Osteoblast (primary cell): ENCODE measurements around the gene ZFHX3. TPM values are rescaled to one million over a fixed set of nuclear protein-coding genes. Genes with fewer than 3 reads are reported as not detected.
A peak's percentile ranks its signal among the peaks of the same experiment; 100 is the strongest.

Experiments
- DNase-seq: peaks from one replicate; pipeline ENCODE4 v3.0.0; 2011; ENCODE audit warnings: low spot score, mixed read lengths; ENCODE audit not compliant: insufficient read length; ENCODE audit errors: missing footprints
- H2AFZ ChIP-seq: 2 replicates; pipeline ENCODE4 v1.6.0; 2011; ENCODE audit warnings: mild to moderate bottlenecking, low read length
- H3K27ac ChIP-seq: 2 replicates; pipeline ENCODE4 v1.5.1; 2011; ENCODE audit warnings: mild to moderate bottlenecking, low read depth, low read length, moderate library complexity
- H3K27me3 ChIP-seq: 2 replicates; pipeline ENCODE4 v1.6.0; 2012; ENCODE audit warnings: mild to moderate bottlenecking, control low read depth, inconsistent platforms, low read length, moderate library complexity; ENCODE audit not compliant: insufficient read depth
- H3K36me3 ChIP-seq: 2 replicates; pipeline ENCODE4 v1.5.1; 2011; ENCODE audit warnings: mild to moderate bottlenecking, low read length, control low read depth, moderate library complexity; ENCODE audit not compliant: insufficient read depth
- H3K4me1 ChIP-seq: 2 replicates; pipeline ENCODE4 v1.5.1; 2011; ENCODE audit warnings: mild to moderate bottlenecking, low read length, control low read depth, moderate library complexity; ENCODE audit not compliant: insufficient read depth
- H3K4me2 ChIP-seq: 2 replicates; pipeline ENCODE4 v1.6.0; 2011; ENCODE audit warnings: mild to moderate bottlenecking, low read length; ENCODE audit not compliant: insufficient read depth
- H3K4me3 ChIP-seq: fragments of 200-600 bp; sonication (generic); 3 replicates; pipeline ENCODE4 v1.5.1; 2012; ENCODE audit warnings: mild to moderate bottlenecking, low read length, inconsistent platforms; ENCODE audit not compliant: insufficient read depth
- H3K79me2 ChIP-seq: 2 replicates; pipeline ENCODE4 v1.6.0; 2012; ENCODE audit warnings: mild to moderate bottlenecking, low read length, control low read depth, inconsistent platforms; ENCODE audit not compliant: insufficient read depth
- H3K9me3 ChIP-seq: 2 replicates; pipeline ENCODE4 v1.5.1; 2011; ENCODE audit warnings: low read depth, low read length, control low read depth
- H4K20me1 ChIP-seq: 2 replicates; pipeline ENCODE4 v1.6.0; 2012; ENCODE audit warnings: mild to moderate bottlenecking, low read length, control low read depth; ENCODE audit not compliant: insufficient read depth
- total RNA-seq: library from RNA; depleted of rRNA; stranded (reverse); fragments of >200 nt; gene quantifications from 2 replicates; pipeline ENCODE4 v1.2.3, GENCODE V29; 2012
- TF ChIP-seq, protein P1 (sequence below): IDR thresholded peaks from 2 replicates; pipeline ENCODE4 v1.5.1; 2011; ENCODE audit warnings: mild to moderate bottlenecking, low read depth, low read length, moderate library complexity; ENCODE audit errors: extremely low read depth

The ZFHX3 gene
- total RNA-seq, 1 donor: 14.5 TPM

DNA sequence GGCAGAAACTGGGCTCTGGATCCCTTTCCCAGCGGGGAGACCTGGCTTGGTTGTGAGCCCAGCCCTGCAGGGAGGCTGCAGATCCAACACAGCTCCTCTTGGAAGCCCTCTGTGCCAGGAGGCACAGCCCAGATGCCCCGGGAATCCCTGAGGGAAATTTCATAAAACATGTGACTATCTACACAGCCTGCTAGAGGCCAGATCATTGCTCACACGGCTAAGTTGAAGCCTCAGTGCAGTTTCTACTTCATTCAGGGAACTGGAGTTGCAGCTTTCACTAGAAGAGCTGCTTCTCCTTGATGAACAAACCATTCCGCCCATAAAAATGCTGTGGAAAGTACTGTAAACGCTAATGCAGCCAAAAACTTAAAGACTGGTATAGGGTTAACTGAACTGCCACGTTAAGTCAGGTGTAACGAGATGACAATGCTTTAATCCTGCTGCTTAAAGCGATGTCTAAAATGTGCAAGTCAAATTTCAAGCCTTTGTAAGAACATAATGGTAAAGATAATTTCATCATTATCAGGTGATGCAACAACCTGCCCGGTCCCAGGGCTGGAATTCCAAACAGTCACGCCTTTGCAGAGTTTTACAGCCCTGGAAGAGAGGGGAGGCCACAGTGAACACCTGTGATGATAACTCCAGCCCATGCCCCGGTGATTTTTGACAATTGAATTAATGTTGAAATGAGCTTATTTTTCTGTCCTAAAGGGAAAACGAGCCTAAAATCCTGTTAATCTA is 172.5 kb downstream of the ZFHX3 start:
- Histone ChIP-seq H3K4me3 (no peak overlapping the region), H3K36me3 (no peaks in the 10 kb centered on the region), H3K79me2 (peaks cover 19% of the 10 kb centered on the region), H3K27ac (peak overlapping the region; percentile 95), H3K4me2 (peak overlapping the region; percentile 62), H3K4me1 (peaks cover 40% of the 10 kb centered on the region), H4K20me1 (no peaks in the 10 kb centered on the region), H3K9me3 (no peaks in the 10 kb centered on the region), H3K27me3 (no peaks in the 10 kb centered on the region), H2AFZ (no peak overlapping the region)
- DNase-seq: peak; percentile 76
- TF ChIP-seq, protein P1, sequence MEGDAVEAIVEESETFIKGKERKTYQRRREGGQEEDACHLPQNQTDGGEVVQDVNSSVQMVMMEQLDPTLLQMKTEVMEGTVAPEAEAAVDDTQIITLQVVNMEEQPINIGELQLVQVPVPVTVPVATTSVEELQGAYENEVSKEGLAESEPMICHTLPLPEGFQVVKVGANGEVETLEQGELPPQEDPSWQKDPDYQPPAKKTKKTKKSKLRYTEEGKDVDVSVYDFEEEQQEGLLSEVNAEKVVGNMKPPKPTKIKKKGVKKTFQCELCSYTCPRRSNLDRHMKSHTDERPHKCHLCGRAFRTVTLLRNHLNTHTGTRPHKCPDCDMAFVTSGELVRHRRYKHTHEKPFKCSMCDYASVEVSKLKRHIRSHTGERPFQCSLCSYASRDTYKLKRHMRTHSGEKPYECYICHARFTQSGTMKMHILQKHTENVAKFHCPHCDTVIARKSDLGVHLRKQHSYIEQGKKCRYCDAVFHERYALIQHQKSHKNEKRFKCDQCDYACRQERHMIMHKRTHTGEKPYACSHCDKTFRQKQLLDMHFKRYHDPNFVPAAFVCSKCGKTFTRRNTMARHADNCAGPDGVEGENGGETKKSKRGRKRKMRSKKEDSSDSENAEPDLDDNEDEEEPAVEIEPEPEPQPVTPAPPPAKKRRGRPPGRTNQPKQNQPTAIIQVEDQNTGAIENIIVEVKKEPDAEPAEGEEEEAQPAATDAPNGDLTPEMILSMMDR: no peak

DNA sequence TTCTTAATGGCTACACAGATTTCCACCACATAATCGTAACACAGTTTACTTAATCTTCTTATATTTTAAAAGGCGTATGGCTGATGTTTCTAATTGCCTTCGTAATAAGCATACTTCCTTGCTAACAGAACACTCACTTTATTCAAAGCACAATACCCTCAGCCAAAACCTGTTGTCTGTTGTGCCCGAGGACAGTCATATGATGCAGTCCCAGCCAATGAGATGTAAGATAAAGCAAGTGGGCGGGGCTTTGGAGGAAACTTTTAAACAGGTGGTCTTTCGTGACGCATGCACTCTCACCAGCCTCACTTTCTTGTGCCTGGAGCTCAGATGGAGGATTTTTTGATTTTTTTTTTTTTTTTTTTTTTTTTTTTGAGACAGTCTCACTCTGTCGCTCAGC is 174.1 kb downstream of the ZFHX3 start:
- no peak for DNase-seq
- Histone ChIP-seq H3K27ac (no peak overlapping the region), H4K20me1 (peaks cover 4% of the 10 kb centered on the region), H3K4me2 (no peak overlapping the region), H3K27me3 (no peaks in the 10 kb centered on the region), H2AFZ (no peak overlapping the region), H3K9me3 (no peaks in the 10 kb centered on the region), H3K36me3 (no peaks in the 10 kb centered on the region), H3K79me2 (peaks cover 12% of the 10 kb centered on the region), H3K4me3 (no peak overlapping the region), H3K4me1 (peaks cover 40% of the 10 kb centered on the region)
- TF ChIP-seq, protein P1: no peak

DNA sequence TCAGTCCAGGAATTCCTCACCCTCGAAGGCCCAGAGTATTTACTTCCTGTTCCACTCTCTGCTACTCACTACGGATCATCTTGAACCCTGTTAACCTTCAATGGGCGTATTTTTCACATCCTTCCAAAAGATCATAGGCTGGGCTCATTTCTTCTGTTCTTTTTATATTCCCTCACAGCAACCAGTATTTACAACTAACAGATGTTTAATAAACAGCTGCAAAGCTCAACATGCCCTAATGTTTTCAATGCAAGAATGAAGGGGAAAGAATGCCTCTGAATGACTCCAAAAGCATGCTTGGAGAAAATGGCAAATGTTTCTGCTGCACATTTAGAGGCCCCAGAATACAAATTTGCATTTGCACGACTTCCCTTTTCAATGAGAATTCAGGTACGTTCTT is 174.9 kb downstream of the ZFHX3 start:
- peaks cover 4% of the 10 kb centered on the region for H3K36me3 ChIP-seq
- TF ChIP-seq, protein P1: no peak
- H3K79me2 ChIP-seq: peaks cover 11% of the 10 kb centered on the region
- peaks cover 33% of the 10 kb centered on the region for H3K4me1 ChIP-seq
- DNase-seq: no peak
- peaks cover 9% of the 10 kb centered on the region for H4K20me1 ChIP-seq
- H3K9me3 ChIP-seq: no peaks in the 10 kb centered on the region
- no peak overlapping the region for H3K27ac ChIP-seq
- H3K4me3 ChIP-seq: no peak overlapping the region
- no peak overlapping the region for H2AFZ ChIP-seq
- no peaks in the 10 kb centered on the region for H3K27me3 ChIP-seq
- no peak overlapping the region for H3K4me2 ChIP-seq

DNA sequence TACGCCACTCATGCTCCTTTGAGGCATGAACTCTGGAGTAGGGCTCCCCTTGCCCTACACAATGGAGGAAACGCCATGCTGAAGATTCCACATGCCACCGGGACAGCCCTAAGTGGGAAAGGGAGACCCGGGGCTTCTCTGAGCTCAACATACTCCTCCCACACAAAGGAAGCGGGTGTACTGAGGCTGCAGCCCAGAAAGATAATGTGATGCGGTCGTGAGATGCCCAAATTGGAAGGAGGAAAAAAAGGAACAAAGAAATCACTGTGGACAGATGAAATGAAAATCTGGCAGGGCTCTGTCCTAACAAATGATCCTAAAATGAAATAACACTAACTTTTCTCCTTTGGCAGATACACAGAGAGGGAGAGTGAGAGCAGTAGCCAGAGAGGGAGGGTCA is 182.1 kb downstream of the ZFHX3 start:
- no peaks in the 10 kb centered on the region for H3K9me3 ChIP-seq
- TF ChIP-seq, protein P1: no peak
- no peak overlapping the region for H3K4me2 ChIP-seq
- no peaks in the 10 kb centered on the region for H3K4me1 ChIP-seq
- H3K4me3 ChIP-seq: no peak overlapping the region
- peaks cover 13% of the 10 kb centered on the region for H4K20me1 ChIP-seq
- no peak overlapping the region for H3K27ac ChIP-seq
- no peaks in the 10 kb centered on the region for H3K27me3 ChIP-seq
- H3K79me2 ChIP-seq: peaks cover 17% of the 10 kb centered on the region
- DNase-seq: no peak
- H2AFZ ChIP-seq: no peak overlapping the region
- H3K36me3 ChIP-seq: peaks cover 14% of the 10 kb centered on the region
